GM12878 (cell line): ENCODE results near the gene FOS.

Experiments used
- BACH1 ChIP-seq: fragments of 450-650 bp; IDR thresholded peaks from 2 replicates; pipeline ENCODE4 v1.6.1; 2017; ENCODE audit warnings: mild to moderate bottlenecking, borderline replicate concordance
- CBX5 ChIP-seq: sonication (generic); IDR thresholded peaks from 2 replicates; pipeline ENCODE4 v1.6.1; 2016; ENCODE audit warnings: low read depth, moderate library complexity, mild to moderate bottlenecking, inconsistent platforms
- CTCF ChIP-seq, 3 experiments: IDR thresholded peaks in 2 of 3; conservative IDR thresholded peaks in 1 of 3; 2 replicates each; pipeline ENCODE4 v1.5.1; 2011; ENCODE audit warnings: low read depth in 3 of 3, low read length in 3 of 3, mild to moderate bottlenecking in 3 of 3, control low read depth in 2 of 3, moderate library complexity in 2 of 3, inconsistent platforms in 1 of 3, mixed read lengths in 1 of 3; ENCODE audit not compliant: control insufficient read depth in 2 of 3, insufficient read depth in 1 of 3; ENCODE audit errors: extremely low read depth in 1 of 3
- EP300 ChIP-seq, 2 experiments: fragments of 150-350 bp in 1 of 2; IDR thresholded peaks; 2 replicates each; pipeline ENCODE4 v1.6.1; 2011 to 2012; ENCODE audit warnings: low read depth in 2 of 2, low read length in 2 of 2, borderline replicate concordance in 1 of 2, improper control_type of control experiment in 1 of 2, inconsistent platforms in 1 of 2; ENCODE audit not compliant: control insufficient read depth in 1 of 2
- ESRRA ChIP-seq: IDR thresholded peaks from 2 replicates; pipeline ENCODE4 v1.6.1; 2012; ENCODE audit warnings: mild to moderate bottlenecking, low read length, improper control_type of control experiment
- EZH2 ChIP-seq: IDR thresholded peaks from 2 replicates; pipeline ENCODE4 v1.6.1; 2012; ENCODE audit warnings: low read depth, mild to moderate bottlenecking, control low read depth, inconsistent platforms, low read length, borderline replicate concordance; ENCODE audit not compliant: control insufficient read depth
- IKZF1 ChIP-seq: fragments of 450-650 bp; conservative IDR thresholded peaks from 2 replicates; pipeline ENCODE4 v1.6.1; 2017; ENCODE audit warnings: antibody characterized with exemption, mild to moderate bottlenecking
- POLR2A ChIP-seq: IDR thresholded peaks from 2 replicates; pipeline ENCODE4 v1.6.1; 2011; ENCODE audit warnings: low read depth, mild to moderate bottlenecking, low read length
- POLR2AphosphoS5 ChIP-seq: IDR thresholded peaks from 2 replicates; pipeline ENCODE4 v1.6.1; 2011; ENCODE audit warnings: mild to moderate bottlenecking, low read length, inconsistent platforms
- REST ChIP-seq: IDR thresholded peaks from 2 replicates; pipeline ENCODE4 v1.6.1; 2012; ENCODE audit warnings: mild to moderate bottlenecking, low read depth, low read length
- YY1 ChIP-seq: IDR thresholded peaks from 2 replicates; pipeline ENCODE4 v1.6.1; 2011; ENCODE audit warnings: low read depth, mild to moderate bottlenecking, low read length
- TF ChIP-seq, protein P1 (sequence below): IDR thresholded peaks from 2 replicates; pipeline ENCODE4 v1.6.1; 2012; ENCODE audit warnings: low read depth, low read length, improper control_type of control experiment

DNA sequence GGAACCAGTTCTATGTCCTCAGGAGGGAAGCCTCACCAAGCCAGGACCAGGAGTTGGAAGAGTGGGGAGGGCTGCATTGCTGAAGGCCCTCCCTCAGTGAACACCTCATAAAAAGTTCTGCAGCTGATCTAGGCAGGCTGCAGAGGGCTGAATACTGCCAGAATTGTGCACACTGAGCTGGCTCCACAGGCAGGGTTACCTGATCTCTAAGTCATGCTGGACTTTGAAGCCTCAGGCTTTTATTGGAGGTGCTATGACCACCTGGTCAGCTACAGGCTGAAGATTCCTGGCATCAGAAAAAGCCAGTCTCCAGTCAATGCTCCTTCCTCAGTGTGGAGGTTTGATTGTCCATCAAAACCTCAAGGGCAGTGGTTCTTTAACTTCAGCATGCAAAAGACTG, 39.7 kb downstream of the FOS start:
- TF ChIP-seq POLR2A (no peak), POLR2AphosphoS5 (no peak), CBX5 (no peak), CTCF (IDR thresholded peaks at IDR 0.05 in 2 of 3, conservative IDR thresholded peaks at IDR 0.05 in 1 of 3; ENCODE audit: control insufficient read depth in 2 of 3, extremely low read depth in 1 of 3, insufficient read depth in 1 of 3, low read depth in 3 of 3, low read length in 3 of 3) (no peak), BACH1 (no peak), EZH2 (no peak), REST (no peak), IKZF1 (no peak), YY1 (no peak), ESRRA (no peak), EP300 (IDR thresholded peaks at IDR 0.05; ENCODE audit: borderline replicate concordance in 1 of 2, control insufficient read depth in 1 of 2, low read depth in 2 of 2, low read length in 2 of 2) (no peak)
- TF ChIP-seq, protein P1, sequence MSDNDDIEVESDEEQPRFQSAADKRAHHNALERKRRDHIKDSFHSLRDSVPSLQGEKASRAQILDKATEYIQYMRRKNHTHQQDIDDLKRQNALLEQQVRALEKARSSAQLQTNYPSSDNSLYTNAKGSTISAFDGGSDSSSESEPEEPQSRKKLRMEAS: no peak
